ENCODE measurements around the gene KCNG2. TPM values are rescaled to one million over a fixed set of nuclear protein-coding genes. Genes with fewer than 3 reads are reported as not detected.

Gene KCNG2
- total RNA-seq, 2 experiments from 2014 or later = not detected

- ChIA-PET CTCF (ENCODE audit: unreplicated experiment) (no interaction called here), POLR2A (no interaction called here)
- no peaks in the 10 kb centered on the region for H3K4me1 ChIP-seq (ENCODE audit: insufficient read depth, low read length, poor library complexity, severe bottlenecking)
- BruUV-seq (replicated peaks) = no TSS peak
- intact Hi-C loops (cut with micrococcal nuclease; ENCODE audit: unreplicated experiment) = no loop called here
- H3K4me3 ChIP-seq (ENCODE audit: low read depth, low read length, poor library complexity, severe bottlenecking) = no peak overlapping the region
- no peak for DNase-seq (ENCODE audit: low spot score)
- no peak overlapping the region for H2AFZ ChIP-seq (ENCODE audit: low read length)
- H3K27ac ChIP-seq (ENCODE audit: low read depth, low read length, poor library complexity, severe bottlenecking) = no peak overlapping the region
- no peaks in the 10 kb centered on the region for H3K36me3 ChIP-seq (ENCODE audit: insufficient read depth, low read length)
- H3K9me2 ChIP-seq (ENCODE audit: insufficient read depth, low read length) = no peaks in the 10 kb centered on the region
- no peak overlapping the region for H3K4me2 ChIP-seq (ENCODE audit: low read length)
- H3K79me2 ChIP-seq (ENCODE audit: insufficient read depth, low read depth, low read length) = no peaks in the 10 kb centered on the region
- TF ChIP-seq EZH2phosphoT487 (IDR thresholded peaks at IDR 0.05; ENCODE audit: borderline replicate concordance, low read depth, low read length) = no peak
- no peak for TF ChIP-seq CTCF (conservative IDR thresholded peaks at IDR 0.05; ENCODE audit: low read length)
- no peaks in the 10 kb centered on the region for H3K9me3 ChIP-seq (ENCODE audit: low read length)
- H4K20me1 ChIP-seq (ENCODE audit: insufficient read depth, low read length) = no peaks in the 10 kb centered on the region
Observed at GRCh38 chr18:79868168-79868784, 70.5 kb downstream of the KCNG2 start.

GRCh38 chr18:79868811-79869541 lies 71.2 kb downstream of the KCNG2 start:
- Histone ChIP-seq H3K9me3 (ENCODE audit: low read length) (no peaks in the 10 kb centered on the region), H3K4me1 (ENCODE audit: insufficient read depth, low read length, poor library complexity, severe bottlenecking) (no peaks in the 10 kb centered on the region), H2AFZ (ENCODE audit: low read length) (no peak overlapping the region), H3K4me3 (ENCODE audit: low read depth, low read length, poor library complexity, severe bottlenecking) (no peak overlapping the region), H3K4me2 (ENCODE audit: low read length) (no peak overlapping the region), H3K36me3 (ENCODE audit: insufficient read depth, low read length) (no peaks in the 10 kb centered on the region), H3K27ac (ENCODE audit: low read depth, low read length, poor library complexity, severe bottlenecking) (no peak overlapping the region), H3K79me2 (ENCODE audit: insufficient read depth, low read depth, low read length) (no peaks in the 10 kb centered on the region), H4K20me1 (ENCODE audit: insufficient read depth, low read length) (no peaks in the 10 kb centered on the region), H3K9me2 (ENCODE audit: insufficient read depth, low read length) (no peaks in the 10 kb centered on the region)
- ChIA-PET CTCF (ENCODE audit: unreplicated experiment) (no interaction called here), POLR2A (no interaction called here)
- intact Hi-C loops (cut with micrococcal nuclease; ENCODE audit: unreplicated experiment) = no loop called here
- no TSS peak for BruUV-seq (replicated peaks)
- TF ChIP-seq CTCF (conservative IDR thresholded peaks at IDR 0.05; ENCODE audit: low read length) = no peak
- no peak for TF ChIP-seq EZH2phosphoT487 (IDR thresholded peaks at IDR 0.05; ENCODE audit: borderline replicate concordance, low read depth, low read length)
- no peak for DNase-seq (ENCODE audit: low spot score)

All from OCI-LY7 (cell line).